ENCODE data around the gene SPATA31C1. TPM values are rescaled to one million over a fixed set of nuclear protein-coding genes. Genes with fewer than 3 reads are reported as not detected.

The SPATA31C1 gene
- total RNA-seq, 4 donors from 2014 or later, result not detected

- TF ChIP-seq CTCF (IDR thresholded peaks at IDR 0.05; ENCODE audit: low read depth), result no peak
Measured at GRCh38 chr9:87892956-87893355, 24.8 kb upstream of the SPATA31C1 start.

DNA sequence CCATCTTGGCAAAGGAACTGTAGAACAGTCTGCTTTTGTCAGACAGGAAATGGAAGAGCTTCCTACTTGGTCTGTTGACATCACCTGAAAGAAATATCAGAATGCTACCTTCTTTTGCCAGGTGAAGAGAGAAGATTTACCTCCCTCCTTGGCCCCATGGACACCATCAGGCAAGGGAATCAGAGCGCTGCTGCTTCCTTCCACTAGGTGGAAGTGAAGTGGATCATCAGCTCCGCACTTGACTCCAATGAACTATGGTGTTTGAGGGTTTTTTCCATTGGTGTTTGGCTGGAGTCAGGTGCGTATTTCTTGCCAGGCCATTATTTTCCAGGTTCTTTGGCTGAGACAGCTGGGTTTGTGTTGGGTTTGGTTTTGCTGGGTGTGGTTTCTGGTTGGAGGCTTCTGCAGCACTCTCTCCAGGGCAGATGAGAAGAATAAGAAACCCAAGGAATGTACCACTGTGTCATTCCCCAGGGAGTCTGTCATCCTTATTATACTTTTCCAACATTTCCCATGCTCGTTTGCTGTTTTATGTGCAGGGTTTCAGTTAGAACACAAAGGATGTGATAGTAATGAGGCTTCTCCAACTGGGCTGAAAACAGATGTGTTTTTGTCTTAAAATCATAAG, 22.6 kb upstream of the SPATA31C1 start:
- TF ChIP-seq CTCF (IDR thresholded peaks at IDR 0.05; ENCODE audit: low read depth), result no peak

DNA sequence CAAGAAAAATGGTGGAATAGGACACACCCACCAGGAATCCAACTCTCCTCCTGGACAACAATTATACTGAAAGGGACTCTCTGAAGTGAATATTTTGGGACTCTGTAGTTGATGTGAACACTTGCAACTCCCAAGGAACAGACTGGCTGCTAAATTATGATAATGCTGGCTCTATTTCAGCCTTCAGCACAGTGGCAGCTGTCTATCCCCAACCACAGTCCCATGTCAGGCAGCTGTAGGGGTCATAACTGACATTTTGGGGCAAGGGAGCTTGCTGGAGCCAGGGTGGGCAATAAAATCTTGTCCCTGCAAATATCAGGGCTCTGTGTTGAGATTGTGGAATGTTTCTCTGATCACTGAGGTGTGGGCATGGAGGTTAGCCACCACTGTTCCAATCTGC, 20.9 kb upstream of the SPATA31C1 start:
- no peak for TF ChIP-seq CTCF (IDR thresholded peaks at IDR 0.05; ENCODE audit: low read depth)

DNA sequence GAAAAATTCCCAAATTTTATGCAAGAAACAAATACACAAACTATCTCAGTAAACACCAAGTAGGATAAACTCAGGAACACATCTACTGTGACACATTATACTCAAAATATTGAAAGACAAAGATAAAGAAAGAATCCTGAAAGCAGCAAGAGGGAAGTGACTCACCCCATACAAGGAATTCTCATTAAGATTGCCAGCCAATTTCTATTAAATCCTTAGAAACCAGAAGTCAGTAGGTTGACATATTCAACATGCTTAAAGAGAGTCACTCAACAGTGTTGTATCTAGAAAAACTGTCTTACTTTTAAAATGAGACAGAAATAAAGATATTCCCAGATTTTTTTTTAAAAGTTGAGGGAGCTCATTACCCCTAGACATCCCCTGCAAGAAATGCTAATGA, 19.6 kb upstream of the SPATA31C1 start:
- no peak for TF ChIP-seq CTCF (IDR thresholded peaks at IDR 0.05; ENCODE audit: low read depth)

GRCh38 chr9:87909310-87910041, 8.3 kb upstream of the SPATA31C1 start:
- TF ChIP-seq CTCF (IDR thresholded peaks at IDR 0.05; ENCODE audit: low read depth), result no peak

DNA sequence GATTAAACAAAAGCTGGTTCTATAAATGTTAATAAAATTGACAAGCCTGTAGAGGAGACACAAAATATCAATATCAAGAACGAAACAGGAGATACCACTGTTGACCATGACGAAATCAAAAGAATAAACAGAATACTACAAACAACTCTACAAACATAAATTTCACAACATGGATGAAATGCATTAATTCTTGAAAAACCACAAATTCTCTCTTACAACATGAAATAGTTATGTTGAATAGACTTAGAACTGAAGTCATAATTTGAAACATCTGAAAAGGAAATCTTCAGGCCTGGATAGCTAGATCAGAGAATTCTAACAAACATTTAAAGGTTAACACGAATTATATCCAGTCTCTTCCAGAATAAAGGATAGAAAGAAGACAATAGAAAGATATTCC, 6.9 kb upstream of the SPATA31C1 start:
- TF ChIP-seq CTCF (IDR thresholded peaks at IDR 0.05; ENCODE audit: low read depth), result no peak

- no peak for TF ChIP-seq CTCF (IDR thresholded peaks at IDR 0.05; ENCODE audit: low read depth)
Measured at GRCh38 chr9:87944096-87944495, 26.3 kb downstream of the SPATA31C1 start.

Data from subcutaneous adipose tissue (tissue), 4 donors.